ENCODE measurements around the gene AFAP1.

DNA sequence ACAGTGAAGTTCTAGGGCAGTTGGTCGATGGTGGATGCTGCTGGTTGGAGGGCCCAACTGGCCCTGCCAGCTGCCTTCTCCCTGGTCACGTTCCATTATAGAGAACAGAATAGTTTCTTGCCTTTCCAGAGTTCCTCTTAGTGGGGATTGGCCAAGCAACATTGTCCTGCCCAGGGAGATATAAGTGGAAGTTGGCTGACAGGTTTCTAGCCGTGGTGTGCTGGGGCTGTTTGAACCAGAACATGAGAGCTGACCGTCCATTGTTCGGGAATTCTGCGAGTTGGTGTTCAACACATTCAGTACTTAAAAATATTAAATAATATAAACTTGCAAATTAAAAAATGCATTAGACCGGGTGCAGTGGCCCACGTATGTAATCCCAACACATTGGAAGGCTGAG lies 3.5 kb upstream of the AFAP1 start:
- no peak for TF ChIP-seq BCL11A (IDR thresholded peaks at IDR 0.05; ENCODE audit: low read depth in 2 of 2, low read length in 2 of 2)
- TF ChIP-seq, protein P1, sequence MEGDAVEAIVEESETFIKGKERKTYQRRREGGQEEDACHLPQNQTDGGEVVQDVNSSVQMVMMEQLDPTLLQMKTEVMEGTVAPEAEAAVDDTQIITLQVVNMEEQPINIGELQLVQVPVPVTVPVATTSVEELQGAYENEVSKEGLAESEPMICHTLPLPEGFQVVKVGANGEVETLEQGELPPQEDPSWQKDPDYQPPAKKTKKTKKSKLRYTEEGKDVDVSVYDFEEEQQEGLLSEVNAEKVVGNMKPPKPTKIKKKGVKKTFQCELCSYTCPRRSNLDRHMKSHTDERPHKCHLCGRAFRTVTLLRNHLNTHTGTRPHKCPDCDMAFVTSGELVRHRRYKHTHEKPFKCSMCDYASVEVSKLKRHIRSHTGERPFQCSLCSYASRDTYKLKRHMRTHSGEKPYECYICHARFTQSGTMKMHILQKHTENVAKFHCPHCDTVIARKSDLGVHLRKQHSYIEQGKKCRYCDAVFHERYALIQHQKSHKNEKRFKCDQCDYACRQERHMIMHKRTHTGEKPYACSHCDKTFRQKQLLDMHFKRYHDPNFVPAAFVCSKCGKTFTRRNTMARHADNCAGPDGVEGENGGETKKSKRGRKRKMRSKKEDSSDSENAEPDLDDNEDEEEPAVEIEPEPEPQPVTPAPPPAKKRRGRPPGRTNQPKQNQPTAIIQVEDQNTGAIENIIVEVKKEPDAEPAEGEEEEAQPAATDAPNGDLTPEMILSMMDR (IDR thresholded peaks at IDR 0.05; ENCODE audit: control extremely low read depth in 1 of 3, insufficient read depth in 1 of 3, low read depth in 1 of 3, low read length in 3 of 3) = no peak
- TF ChIP-seq ASH2L (IDR thresholded peaks at IDR 0.05; ENCODE audit: low read length) = no peak
- no peak for TF ChIP-seq CEBPB (IDR thresholded peaks at IDR 0.05; ENCODE audit: low read depth, low read length)
- TF ChIP-seq SP1 (IDR thresholded peaks at IDR 0.05; ENCODE audit: low read depth, low read length) = no peak
- TF ChIP-seq SP4 (IDR thresholded peaks at IDR 0.05; ENCODE audit: low read length) = no peak
- TF ChIP-seq JUN (IDR thresholded peaks at IDR 0.05; ENCODE audit: low read depth, low read length) = no peak
- TF ChIP-seq MAFK (IDR thresholded peaks at IDR 0.05; ENCODE audit: low read depth, low read length) = no peak
- no peak for TF ChIP-seq TBP (IDR thresholded peaks at IDR 0.05; ENCODE audit: low read depth, low read length)

Measured in H1 (cell line).